Stimulated activated CD4-positive, alpha-beta T cell treated with anti-CD3 and anti-CD28 coated beads, Interleukin-1b, Interleukin-23, amount 100 ng/mL, for 1 hour (primary cell): ENCODE results near the gene EGLN2.
A peak's percentile ranks its signal among the peaks of the same experiment; 100 is the strongest.
"Not testable (repeated sequence)": the region's sequence is repeated elsewhere in the genome, so short reads cannot be mapped to it uniquely, and the experiment has no call there.

Source experiments
- DNase-seq, 2 donors: peaks; one replicate each; pipeline ENCODE4 v3.0.0-alpha.2; 2020; ENCODE audit warnings: low read depth in 2 of 2

The EGLN2 gene

DNA sequence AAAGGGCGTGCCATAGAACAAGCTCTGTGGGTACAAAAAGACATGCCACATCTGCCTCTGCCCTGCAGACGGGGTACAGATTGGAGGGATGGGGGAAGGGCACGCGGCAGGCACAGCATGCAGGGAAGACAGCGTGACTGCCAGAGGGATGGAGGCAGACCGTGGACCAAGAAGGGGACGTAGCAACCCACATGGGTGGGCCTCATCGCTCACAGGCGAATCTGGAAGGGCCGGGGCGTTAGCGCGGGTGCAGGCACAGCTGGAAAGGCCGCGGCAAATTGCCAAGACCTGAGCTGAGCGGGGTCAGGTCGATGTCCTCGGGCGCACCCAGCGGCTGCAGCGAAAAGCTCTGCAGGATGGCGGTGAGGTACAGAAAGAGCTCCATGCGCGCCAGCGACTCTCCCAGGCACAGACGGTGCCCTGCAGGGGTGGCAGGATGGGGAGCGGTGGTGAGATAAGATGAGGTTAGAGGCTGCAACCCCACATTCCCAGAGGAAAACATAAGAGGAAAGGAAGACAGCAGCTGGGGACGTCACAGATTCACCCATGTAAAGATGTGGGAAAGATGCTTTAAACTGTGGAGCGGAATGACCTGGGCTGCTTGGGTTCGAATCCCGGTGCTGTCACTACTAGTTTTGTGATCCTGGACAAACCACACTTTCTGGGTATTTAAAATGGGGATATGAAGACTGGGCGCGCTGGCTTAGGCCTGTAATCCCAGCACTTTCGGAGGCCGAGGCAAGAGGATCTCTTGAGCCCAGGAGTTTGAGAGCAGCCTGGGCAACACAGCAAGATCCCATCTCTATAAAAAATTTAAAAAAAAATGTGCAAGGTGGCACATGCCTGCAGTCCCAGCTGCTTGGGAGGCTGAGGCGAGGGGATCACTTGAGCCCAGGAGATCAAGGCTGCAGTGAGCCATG lies 19.7 kb downstream of the EGLN2 start:
- peak in 1 of 2 donors; percentile 62 for DNase-seq

DNA sequence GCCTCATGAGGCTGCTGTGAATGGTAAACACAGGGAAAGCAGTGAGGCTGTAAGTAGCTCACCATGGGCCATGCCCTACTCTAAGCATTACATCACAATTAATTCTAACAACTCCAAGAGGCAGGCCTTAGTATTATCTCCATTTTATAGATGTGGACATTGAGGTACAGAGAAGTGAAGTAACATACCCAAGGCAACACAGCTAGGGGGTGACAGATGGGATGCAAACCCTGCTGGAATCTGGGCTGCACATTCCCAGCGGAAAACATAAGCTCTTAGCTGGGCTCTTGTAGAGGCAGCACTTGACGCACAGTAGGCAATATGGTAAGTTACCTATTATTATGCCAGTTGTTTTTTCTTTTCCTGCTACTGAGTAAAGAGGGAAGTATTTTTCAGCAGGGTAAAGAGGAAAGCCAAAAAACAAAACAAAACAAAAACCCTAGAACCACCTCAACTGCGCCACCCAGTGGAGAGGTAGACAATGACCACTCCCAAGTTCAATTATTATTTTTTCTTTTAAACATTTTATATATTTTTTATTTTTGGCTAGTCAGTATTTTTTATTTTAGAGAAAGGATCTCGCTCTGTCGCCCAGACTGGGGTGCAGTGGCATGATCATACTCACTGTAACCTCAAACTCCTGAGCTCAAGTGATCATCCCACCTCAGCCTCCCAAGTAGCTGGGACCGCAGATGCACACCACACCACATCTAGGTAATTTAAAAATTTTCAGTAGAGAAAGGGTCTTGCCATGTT lies 20.7 kb downstream of the EGLN2 start:
- peak in 1 of 2 donors; percentile 52 for DNase-seq

DNA sequence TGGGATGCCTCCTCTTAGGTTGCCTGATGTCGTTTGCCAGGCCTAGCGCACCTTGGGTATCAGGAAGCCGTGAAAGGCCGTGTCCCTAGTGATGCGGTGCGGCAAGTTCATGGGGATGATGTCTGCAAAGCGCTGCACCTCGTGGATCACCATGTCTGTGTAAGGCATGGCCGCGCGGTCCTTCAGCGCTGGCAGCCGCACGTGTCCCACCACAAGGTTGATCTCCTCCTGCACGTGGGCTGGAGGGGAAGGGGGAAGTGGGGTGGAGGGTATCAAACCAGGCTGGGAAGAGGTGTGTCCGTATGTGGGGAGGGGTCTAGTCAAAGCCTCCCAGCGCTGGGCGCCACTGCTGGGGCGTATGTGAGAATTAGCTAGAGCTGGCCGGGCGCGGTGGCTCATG lies 23.2 kb downstream of the EGLN2 start:
- DNase-seq = no peak

DNA sequence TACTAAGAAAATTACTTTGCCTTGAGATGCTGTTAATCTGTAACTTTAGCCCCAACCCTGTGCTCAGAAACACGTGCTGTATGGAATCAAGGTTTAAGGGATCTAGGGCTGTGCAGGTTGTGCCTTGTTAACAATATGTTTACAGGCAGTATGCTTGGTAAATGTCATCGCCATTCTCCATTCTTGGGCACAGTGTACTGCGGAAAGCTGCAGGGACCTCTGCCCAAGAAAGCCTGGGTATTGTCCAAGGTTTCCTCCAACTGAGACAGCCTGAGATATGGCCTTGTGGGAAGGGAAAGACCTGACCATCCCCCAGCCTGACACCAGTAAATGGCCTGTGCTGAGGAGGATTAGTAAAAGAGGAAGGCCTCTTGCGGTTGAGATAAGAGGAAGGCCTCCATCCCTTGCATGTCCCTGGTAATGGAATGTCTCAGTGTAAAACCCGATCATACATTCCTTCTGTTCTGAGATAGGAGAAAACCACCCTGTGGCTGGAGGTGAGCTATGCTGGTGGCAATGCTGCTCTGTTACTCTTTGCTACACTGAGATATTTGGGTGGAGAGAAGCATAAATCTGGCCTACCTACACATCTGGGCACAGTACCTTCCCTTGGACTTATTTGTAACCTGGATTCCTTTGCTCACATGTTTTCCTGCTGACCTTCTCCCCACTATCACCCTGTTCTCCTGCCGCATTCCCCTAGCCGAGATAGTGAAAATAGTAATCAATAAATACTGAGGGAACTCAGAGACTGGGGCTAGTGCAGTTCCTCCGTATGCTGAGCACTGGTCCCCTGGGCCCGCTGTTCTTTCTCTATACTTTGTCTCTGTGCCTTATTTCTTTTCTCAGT lies 23.9 kb downstream of the EGLN2 start:
- DNase-seq = not testable (repeated sequence)

DNA sequence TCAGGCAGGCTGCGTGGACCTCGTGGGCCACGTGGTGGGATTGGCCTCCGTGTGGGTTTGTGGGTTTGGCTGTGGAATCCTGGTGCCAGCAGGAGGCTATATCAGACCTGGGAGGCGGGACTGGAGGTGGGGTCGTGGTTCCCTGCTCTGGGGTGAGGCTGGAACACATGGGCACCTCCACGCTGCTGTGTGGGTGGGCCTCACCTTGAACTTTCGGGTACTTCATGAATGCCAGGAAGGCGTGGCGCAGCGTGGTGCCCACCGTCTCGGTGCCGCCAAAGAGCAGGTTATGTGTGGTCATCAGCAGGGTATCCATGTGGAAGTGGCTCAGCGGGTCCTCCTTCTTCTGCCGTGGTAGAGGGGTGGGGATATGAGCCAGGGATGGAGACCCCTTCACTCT lies 25.9 kb downstream of the EGLN2 start:
- not testable (repeated sequence) for DNase-seq

DNA sequence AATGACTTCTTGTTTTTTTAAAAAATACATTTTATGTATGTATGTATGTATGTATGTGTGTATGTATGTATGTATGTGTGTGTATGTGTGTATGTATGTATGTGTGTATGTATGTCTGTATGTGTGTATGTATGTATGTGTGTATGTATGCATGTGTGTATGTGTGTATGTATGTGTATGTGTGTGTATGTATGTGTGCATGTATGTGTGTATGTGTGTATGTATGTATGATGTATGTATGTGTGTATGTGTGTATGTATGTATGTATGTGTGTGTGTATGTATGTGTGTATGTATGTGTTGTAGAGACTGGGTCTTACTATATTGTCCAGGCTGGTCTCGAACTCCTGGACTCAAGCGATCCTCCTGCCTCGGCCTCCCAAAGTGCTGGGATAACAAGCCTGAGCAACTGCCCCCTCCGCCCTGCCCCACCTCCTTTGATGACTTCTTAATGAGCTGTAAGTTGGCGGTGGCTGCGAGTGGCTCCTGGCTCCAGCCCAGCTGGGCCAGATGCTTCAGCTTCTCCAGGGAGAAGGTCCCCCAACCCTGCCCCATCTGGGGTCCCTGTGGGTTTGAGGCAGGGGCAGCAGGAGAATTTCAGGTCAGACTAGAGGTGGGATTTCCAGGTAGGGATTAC lies 26.6 kb downstream of the EGLN2 start:
- not testable (repeated sequence) for DNase-seq

DNA sequence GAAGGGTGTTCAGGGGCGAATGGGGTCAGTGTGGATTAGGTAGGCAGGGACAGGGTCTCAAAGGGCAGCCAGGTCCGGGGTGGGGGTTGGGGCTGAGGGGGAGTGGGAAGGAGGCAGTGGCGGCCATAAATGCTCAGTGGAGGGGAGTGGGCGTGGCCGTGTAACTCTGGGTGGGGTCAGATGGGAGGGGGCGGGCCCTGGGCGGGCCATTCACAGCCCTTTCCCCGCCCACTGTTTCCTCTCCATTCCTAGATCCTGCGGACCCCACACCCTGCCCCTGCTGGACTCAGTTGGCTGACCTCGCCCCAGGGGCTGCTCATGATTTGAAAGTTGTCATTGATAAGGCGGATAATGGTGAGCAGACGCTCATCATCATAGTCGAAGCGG lies 27.3 kb downstream of the EGLN2 start:
- DNase-seq = not testable (repeated sequence)

DNA sequence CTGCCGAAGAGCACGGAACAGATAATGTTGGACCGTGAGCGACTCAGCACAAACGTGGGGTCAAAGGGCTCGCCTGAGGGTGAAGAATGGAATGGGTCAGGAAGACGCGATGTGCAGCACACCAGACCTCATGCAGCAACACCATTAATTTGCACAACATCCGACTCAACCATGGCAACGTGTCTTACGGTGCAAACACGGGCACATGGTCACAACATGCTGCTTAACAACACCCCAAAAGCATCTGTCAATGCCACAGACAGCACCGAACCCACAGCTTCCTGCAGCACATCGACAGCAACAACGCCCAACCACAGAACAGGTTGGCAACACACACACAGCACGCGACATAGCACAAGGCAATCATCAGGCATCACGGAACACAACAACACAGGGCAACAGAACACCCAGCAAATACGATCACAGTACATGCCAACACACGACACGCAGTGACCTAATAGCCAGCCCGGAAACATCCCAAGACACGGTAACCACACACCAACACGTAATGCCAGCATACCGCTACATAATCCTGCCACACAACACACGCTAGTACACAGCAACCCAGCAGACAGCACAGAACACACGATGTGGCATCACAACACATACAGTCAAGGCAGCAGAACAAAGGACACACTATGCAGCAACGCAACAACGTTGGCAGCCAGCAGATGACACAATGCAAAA lies 27.9 kb downstream of the EGLN2 start:
- not testable (repeated sequence) for DNase-seq

DNA sequence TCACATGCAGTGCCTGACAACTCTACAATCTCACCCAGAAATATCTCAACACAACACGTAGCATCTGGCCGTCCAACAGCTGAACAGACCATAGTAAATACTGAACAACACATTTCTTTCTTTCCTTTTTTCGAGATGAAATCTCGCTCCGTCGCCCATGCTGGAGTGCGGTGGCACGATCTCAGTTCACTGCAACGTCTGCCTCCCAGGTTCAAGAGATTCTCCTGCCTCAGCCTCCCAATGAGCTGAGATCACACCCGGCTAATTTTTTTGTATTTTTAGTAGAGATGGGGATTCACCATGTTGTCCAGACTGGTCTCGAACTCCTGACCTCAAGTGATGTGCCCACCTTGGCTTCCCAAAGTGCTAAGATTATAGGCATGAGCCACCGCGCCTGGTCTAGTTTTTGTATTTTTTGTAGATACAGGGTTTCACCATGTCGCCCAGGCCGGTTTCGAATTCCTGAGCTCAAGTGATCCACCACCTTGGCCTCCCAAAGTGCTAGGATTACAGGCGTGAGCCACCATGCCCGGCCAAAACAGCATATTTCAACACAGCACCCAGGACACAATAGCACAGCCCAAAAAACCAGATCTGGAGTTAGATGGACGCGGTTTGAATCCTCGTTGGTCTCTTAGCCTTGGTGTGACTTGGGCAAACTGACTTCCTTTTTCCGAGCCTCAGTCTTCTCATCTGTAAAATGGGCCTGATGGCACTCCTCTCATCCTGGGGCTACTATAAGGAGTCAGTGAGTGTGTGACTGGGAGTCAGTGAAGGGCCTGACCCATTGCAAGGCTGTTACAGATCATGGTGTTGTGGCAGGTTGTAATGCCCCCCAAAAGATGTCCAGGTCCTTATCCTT lies 28.6 kb downstream of the EGLN2 start:
- no peak for DNase-seq

DNA sequence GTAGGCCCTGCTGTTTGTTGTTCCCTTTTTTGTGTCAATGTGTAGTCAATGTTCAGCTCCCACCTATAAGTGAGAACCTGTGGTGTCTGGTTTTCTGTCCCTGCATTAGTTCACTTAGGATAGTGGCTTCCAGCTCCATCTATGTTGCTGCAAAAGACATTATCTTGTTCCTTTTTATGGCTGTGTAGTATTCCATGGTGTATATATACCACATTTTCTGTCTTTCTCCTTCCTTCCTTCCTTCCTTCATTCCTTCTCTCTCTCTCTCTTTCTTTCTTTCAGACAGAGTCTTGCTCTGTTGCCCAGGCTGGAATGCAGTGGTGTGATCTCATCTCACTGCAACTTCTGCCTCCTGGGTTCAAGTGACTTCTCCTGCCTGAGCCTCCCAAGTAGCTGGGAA lies 30.2 kb downstream of the EGLN2 start:
- DNase-seq = no peak

DNA sequence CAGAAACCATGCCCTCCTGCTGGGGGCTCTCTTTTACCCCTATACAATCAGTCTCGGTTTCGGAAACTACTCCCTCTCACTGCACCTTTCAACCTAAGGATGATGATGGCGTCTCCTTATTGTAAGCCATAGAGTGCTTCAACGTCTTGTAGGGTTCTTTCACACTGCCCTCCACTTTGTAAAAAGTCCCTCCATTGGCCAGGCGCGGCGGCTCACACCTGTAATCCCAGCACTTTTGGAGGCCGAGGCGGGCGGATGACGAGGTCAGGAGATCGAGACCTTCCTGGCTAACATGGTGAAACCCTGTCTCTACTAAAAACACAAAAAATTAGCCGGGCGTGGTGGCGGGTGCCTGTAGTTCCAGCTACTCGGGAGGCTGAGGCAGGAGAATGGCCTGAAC lies 31.8 kb downstream of the EGLN2 start:
- not testable (repeated sequence) for DNase-seq

DNA sequence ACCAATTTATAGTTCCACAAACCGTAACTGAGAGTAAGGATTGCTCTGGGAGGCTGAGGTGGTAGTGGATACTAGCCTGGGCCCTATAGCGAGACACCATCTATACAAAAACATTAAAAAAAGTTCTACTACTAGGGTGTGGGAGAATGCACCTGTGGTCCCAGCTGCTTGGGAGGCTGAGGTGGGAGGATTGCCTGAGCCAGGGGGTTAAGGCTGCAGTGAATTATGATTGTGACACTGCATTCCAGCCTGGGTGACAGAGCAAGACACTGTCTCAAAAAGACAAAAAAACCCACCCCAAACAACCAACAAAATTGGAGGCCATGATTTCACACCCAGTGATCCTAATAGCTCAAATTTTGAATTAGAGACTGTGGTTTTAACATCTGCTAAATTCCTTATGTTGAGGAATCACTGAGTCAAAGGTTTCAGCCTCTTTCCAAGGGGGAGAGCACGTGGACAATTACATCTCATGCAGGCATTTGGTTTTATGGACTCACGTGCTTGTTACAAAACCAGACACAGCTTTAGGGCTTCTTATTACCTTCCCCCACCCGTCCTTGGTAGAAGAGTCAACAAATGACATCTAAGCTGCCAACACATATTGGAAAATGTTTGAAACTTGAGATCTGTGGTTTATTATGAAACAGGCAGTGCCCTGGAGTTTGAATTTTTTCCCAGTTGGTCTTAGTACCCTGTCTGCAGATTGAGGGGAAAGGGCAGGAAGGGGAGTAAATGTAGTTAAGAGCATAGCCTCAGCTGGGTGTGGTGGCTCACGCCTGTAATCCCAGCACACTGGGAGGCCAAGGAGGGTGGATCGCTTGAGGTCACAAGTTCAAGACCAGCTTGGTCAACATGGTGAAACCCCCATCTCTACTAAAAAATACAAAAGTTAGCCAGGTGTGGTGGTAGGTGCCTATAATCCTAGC lies 32.8 kb downstream of the EGLN2 start:
- DNase-seq = no peak

DNA sequence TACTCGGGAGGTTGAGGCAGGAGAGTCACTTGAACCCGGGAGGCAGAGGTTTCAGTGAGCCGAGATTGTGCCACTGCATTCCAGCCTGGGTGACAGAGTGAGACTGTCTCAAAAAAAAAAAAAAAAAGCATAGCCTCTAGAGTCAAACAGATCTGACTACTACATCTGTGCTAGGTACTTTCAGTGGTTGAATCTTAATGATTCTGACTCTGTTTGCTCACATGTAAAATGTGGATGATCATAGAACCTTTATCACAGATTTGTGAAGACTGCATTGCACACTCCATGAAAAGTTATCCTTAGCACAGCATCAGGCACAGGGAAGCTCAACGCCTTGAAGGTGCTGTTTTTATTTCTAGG lies 33.4 kb downstream of the EGLN2 start:
- DNase-seq = not testable (repeated sequence)

DNA sequence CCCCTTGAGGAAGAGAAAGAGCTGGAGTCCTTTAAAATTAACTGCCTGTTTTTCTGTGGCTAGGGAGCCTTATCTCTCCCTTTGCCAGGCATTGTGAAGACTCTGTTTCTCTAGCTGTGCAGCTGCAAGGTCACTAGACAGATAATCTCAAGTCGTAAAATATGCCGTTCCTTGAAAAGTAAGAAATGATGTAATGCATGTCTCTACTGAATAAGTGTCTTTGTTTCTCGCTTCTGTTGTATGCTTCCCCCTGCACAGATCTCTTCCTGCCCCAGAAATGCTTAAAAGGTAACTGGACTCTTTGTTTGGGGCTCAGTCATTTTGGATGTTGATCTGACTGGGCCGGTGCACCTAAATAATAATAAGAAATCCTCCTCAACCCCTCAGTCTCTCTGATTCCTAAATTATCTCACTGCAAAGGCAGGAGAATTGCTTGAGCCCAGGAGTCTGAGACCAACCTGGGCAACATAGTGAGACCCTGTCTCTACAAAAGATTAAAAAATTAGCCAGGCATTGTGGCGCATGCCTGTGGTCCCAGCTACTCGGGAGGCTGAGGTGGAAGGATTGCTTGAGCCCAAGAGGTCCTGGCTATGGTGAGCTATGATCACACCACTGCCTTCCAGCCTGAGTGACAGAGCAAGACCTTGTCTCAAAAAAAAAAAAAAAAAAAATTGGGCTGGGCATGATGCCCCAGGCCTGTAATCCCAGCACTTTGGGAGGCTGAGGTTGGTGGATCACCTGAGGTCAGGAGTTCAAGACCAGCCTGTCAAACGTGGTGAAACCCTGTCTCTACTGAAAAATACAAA lies 34.9 kb downstream of the EGLN2 start:
- DNase-seq = not testable (repeated sequence)

DNA sequence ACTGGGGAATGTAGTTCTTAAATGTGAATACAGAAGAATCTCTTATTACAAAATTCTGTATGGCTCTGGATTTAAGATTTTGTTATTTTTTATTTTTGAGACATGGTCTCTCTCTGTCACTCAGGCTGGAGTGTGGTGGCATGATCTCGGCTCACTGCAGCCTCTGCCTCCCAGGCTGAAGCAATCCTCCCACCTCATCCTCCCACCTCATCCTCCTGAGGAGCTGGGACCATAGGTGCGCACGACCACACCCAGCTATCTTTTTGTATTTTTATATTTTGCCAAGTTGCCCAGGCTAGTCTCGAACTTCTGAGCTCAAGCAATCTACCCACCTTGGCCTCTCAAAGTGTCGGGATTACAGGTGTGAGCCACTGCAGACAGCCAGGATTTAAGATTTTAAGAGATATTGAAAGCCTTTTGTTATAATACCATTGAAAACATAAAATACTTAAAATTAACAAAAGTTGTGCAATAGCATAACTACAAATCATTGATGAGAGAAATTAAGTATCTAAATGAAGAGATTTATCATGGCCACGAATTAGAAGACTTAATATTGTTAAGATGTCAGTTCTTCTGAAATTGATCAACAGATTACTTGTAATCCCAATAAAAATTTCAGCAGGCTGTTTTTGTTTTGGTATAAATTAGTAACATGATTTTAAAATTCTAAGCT lies 37.9 kb downstream of the EGLN2 start:
- no peak for DNase-seq

DNA sequence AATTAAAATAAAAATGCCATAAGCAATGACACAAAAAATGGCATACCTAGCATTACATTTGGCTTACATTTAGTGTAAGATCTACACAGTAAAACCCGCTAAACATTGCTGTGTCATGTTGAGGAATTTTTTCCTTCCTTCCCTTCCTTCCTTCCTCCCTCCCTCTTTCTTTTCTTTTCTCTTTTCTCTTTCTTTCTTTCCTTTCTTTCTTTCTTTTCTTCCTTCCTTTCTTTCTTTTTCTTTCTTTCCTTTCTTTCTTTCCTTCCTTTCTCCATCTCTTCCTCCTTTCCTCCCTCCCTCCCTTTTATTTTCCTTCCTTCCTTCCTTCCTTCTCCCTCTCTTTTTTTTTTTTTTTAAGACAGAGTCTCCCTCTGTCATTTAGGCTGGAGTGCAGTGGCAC lies 39.5 kb downstream of the EGLN2 start:
- DNase-seq = not testable (repeated sequence)

DNA sequence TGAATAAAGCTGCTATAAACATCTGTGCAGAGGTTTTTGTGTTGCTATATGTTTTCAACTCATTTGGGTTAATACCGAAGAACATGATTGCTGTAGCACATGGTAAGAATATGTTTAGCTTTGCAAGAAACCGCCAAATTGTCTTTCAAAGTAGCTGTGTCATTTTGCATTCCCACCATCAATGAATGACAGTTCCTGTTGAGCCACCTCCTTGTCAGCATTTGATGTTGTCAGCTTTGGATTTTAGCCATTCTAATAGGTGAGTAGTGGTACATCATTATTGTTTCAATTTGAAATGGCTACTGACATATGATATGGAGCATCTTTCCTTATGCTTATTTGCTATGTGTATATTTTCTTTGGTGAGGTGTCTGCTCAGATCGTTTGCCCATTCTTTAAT lies 43.0 kb downstream of the EGLN2 start:
- DNase-seq = not testable (repeated sequence)
